Thyroid gland (tissue), 4 donors: ENCODE data around the gene LAMA2.

ENCODE experiments used
- POLR2A ChIP-seq, 2 donors: fragments of 450-650 bp; IDR thresholded peaks; one replicate each; pipeline ENCODE4 v1.6.1; 2017; ENCODE audit warnings: antibody characterized with exemption in 2 of 2, mild to moderate bottlenecking in 2 of 2, moderate library complexity in 1 of 2
- TF ChIP-seq, protein P1 (sequence below), 6 experiments: fragments of 200-600 bp in 3 of 6; fragments of 450-650 bp in 3 of 6; sonication (generic) in 3 of 6; IDR thresholded peaks; one replicate each; pipeline ENCODE4 v1.5.1; 2016 to 2019; ENCODE audit warnings: antibody characterized with exemption in 6 of 6, mild to moderate bottlenecking in 2 of 6, inconsistent platforms in 1 of 6, moderate library complexity in 1 of 6

DNA sequence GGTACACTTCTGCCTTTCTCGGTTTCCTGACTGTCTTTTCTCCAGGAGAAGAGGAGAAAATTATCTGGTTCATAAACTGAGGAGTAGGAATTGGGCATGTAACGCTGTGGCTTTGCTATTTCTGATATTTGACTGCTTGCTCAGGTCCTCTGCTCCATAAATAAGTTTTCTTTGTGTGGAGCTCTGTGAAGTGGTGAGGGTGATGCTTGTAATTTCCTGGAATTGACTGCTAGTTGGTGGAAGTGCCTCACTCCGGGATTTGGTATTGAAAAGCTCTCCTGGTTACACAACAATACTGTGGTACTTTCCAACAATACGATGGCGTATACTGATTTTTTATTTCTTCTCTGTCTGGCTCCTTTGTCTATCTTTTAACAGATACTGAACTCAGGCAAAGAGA, 25.1 kb upstream of the LAMA2 start:
- no peak for TF ChIP-seq POLR2A (IDR thresholded peaks at IDR 0.05)
- TF ChIP-seq, protein P1, sequence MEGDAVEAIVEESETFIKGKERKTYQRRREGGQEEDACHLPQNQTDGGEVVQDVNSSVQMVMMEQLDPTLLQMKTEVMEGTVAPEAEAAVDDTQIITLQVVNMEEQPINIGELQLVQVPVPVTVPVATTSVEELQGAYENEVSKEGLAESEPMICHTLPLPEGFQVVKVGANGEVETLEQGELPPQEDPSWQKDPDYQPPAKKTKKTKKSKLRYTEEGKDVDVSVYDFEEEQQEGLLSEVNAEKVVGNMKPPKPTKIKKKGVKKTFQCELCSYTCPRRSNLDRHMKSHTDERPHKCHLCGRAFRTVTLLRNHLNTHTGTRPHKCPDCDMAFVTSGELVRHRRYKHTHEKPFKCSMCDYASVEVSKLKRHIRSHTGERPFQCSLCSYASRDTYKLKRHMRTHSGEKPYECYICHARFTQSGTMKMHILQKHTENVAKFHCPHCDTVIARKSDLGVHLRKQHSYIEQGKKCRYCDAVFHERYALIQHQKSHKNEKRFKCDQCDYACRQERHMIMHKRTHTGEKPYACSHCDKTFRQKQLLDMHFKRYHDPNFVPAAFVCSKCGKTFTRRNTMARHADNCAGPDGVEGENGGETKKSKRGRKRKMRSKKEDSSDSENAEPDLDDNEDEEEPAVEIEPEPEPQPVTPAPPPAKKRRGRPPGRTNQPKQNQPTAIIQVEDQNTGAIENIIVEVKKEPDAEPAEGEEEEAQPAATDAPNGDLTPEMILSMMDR (IDR thresholded peaks at IDR 0.05), result no peak
